GM21576 (cell line): ENCODE data around the gene DIPK1C.

ENCODE experiments used
- ATAC-seq: cut with Tn5 transposase; IDR thresholded peaks from one replicate; pipeline ENCODE4 v1.9.1; 2021; ENCODE audit warnings: mild to moderate bottlenecking, moderate library complexity; ENCODE audit not compliant: unreplicated experiment

The DIPK1C gene

DNA sequence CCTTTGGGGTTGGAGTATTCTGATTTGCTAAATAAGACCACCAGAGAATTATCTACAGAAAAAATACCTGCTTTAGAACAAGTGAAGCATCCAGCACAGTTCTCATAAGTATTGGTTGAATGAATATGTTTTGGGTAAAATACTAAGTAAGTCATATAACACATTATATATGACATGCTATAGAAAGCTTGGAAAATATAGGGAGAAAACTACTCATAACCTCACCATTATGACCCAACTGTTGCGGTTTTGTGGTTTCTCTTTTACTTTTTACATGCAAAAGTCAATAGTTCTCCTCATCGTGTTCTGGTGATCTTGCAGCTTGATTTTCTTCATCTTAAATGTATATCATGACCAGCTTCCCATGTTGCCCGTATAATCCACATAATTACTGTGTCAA lies 66.2 kb downstream of the DIPK1C start:
- no peak for ATAC-seq

- ATAC-seq, result no peak
These were observed 67.1 kb downstream of the DIPK1C start for GRCh38 chr18:74389991-74390390.

GRCh38 chr18:74389171-74389927 lies 67.8 kb downstream of the DIPK1C start:
- ATAC-seq, result no peak

GRCh38 chr18:74388227-74388626 lies 68.9 kb downstream of the DIPK1C start:
- ATAC-seq, result no peak

- no peak for ATAC-seq
These were observed 69.7 kb downstream of the DIPK1C start for GRCh38 chr18:74387383-74387782.
